WTC11 (cell line): ENCODE data around the gene PXK. TPM values are rescaled to one million over a fixed set of nuclear protein-coding genes. Genes with fewer than 3 reads are reported as not detected.

Experiments
- ATAC-seq: fragments of 200-7000 bp; cut with Tn5 transposase; 2 replicates; pipeline ENCODE4 v1.10.0; 2021; ENCODE audit warnings: mild to moderate bottlenecking, moderate library complexity
- CTCF ChIA-PET: fragments of 300-600 bp; sonication (Branson Sonifier 250); formaldehyde crosslinking; loops from one replicate; lab custom pipeline; 2021; ENCODE audit warnings: antibody characterized with exemption; lab: Charles Lee
- POLR2A ChIA-PET: fragments of 350-600 bp; sonication (Branson Sonifier 250); formaldehyde crosslinking; loops from one replicate; lab custom pipeline; 2021; ENCODE audit warnings: antibody characterized with exemption; lab: Charles Lee
- DNase-seq: peaks from one replicate; pipeline ENCODE4 v3.0.0; 2021; ENCODE audit warnings: low spot score
- H3K27ac Mint-ChIP-seq: 2 replicates; pipeline ENCODE4 v1.8.0; 2021; ENCODE audit warnings: mixed read lengths
- H3K27me3 Mint-ChIP-seq: 2 replicates; pipeline ENCODE4 v1.8.0; 2021; ENCODE audit warnings: low read depth, mild to moderate bottlenecking, moderate library complexity, mixed read lengths
- H3K36me3 Mint-ChIP-seq: 2 replicates; pipeline ENCODE4 v1.8.0; 2021; ENCODE audit warnings: mixed read lengths
- H3K4me1 Mint-ChIP-seq: 2 replicates; pipeline ENCODE4 v1.8.0; 2022; ENCODE audit warnings: mixed read lengths
- H3K4me3 Mint-ChIP-seq: 2 replicates; pipeline ENCODE4 v1.8.0; 2021; ENCODE audit warnings: mild to moderate bottlenecking, moderate library complexity, mixed read lengths
- H3K9me3 Mint-ChIP-seq: 2 replicates; pipeline ENCODE4 v1.8.0; 2021; ENCODE audit warnings: mixed read lengths
- CREB1 ChIP-seq: sonication (generic); formaldehyde crosslinking; IDR thresholded peaks from 2 replicates; pipeline ENCODE4 v1.8.0; 2023; ENCODE audit warnings: mild to moderate bottlenecking, missing genetic modification reagents
- HMGA2 ChIP-seq: fragments of 250-450 bp; sonication (Bioruptor Pico); IDR thresholded peaks from 2 replicates; pipeline ENCODE4 v1.4.0; 2021; ENCODE audit warnings: mild to moderate bottlenecking, moderate library complexity
- KAT7 ChIP-seq: sonication (generic); formaldehyde crosslinking; IDR thresholded peaks from 2 replicates; pipeline ENCODE4 v1.8.1; 2023; ENCODE audit warnings: missing genetic modification reagents, mild to moderate bottlenecking, borderline replicate concordance
- NR3C1 ChIP-seq: sonication (generic); formaldehyde crosslinking; conservative IDR thresholded peaks from 2 replicates; pipeline ENCODE4 v1.8.1; 2023; ENCODE audit warnings: low read depth, mild to moderate bottlenecking, missing genetic modification reagents
- OVOL2 ChIP-seq: fragments of 250-450 bp; sonication (Bioruptor Pico); IDR thresholded peaks from 2 replicates; pipeline ENCODE4 v1.9.0; 2021; ENCODE audit warnings: mild to moderate bottlenecking, borderline replicate concordance
- RELA ChIP-seq: sonication (generic); formaldehyde crosslinking; IDR thresholded peaks from 2 replicates; pipeline ENCODE4 v1.8.1; 2022; ENCODE audit warnings: missing genetic modification reagents, mild to moderate bottlenecking, borderline replicate concordance
- TCF7 ChIP-seq: sonication (generic); formaldehyde crosslinking; IDR thresholded peaks from 2 replicates; pipeline ENCODE4 v1.8.0; 2022; ENCODE audit warnings: mild to moderate bottlenecking, low read depth, missing genetic modification reagents, moderate library complexity
- TEAD1 ChIP-seq: sonication (generic); formaldehyde crosslinking; IDR thresholded peaks from 2 replicates; pipeline ENCODE4 v1.8.0; 2022; ENCODE audit warnings: mild to moderate bottlenecking, missing genetic modification reagents
- ZBTB21 ChIP-seq: sonication (generic); formaldehyde crosslinking; IDR thresholded peaks from 2 replicates; pipeline ENCODE4 v1.8.1; 2023; ENCODE audit warnings: mild to moderate bottlenecking, missing genetic modification reagents, borderline replicate concordance
- ZNF138 ChIP-seq: sonication (generic); formaldehyde crosslinking; conservative IDR thresholded peaks from 2 replicates; pipeline ENCODE4 v1.8.1; 2022; ENCODE audit warnings: mild to moderate bottlenecking, moderate library complexity, missing genetic modification reagents
- total RNA-seq: library from RNA; stranded (reverse); gene quantifications from 3 replicates; pipeline ENCODE4 v1.2.3, GENCODE V29; 2021
- TF ChIP-seq, protein P1 (sequence below): sonication (generic); formaldehyde crosslinking; IDR thresholded peaks from 2 replicates; pipeline ENCODE4 v1.8.0; 2022; ENCODE audit warnings: mild to moderate bottlenecking, missing genetic modification reagents
- TF ChIP-seq, protein P2 (sequence below): sonication (generic); formaldehyde crosslinking; IDR thresholded peaks from 2 replicates; pipeline ENCODE4 v1.8.1; 2023; ENCODE audit warnings: mild to moderate bottlenecking, moderate library complexity, missing genetic modification reagents
- TF ChIP-seq, protein P3 (sequence below): sonication (generic); formaldehyde crosslinking; IDR thresholded peaks from 2 replicates; pipeline ENCODE4 v1.8.0; 2022; ENCODE audit warnings: mild to moderate bottlenecking, missing genetic modification reagents
- TF ChIP-seq, protein P4 (sequence below): sonication (generic); formaldehyde crosslinking; IDR thresholded peaks from 2 replicates; pipeline ENCODE4 v1.8.1; 2023; ENCODE audit warnings: mild to moderate bottlenecking, missing genetic modification reagents, borderline replicate concordance
- TF ChIP-seq, protein P5 (sequence below): sonication (generic); formaldehyde crosslinking; IDR thresholded peaks from 2 replicates; pipeline ENCODE4 v1.8.0; 2023; ENCODE audit warnings: mild to moderate bottlenecking, missing genetic modification reagents
- TF ChIP-seq, protein P6 (sequence below): sonication (generic); formaldehyde crosslinking; IDR thresholded peaks from 2 replicates; pipeline ENCODE4 v1.8.0; 2022; ENCODE audit warnings: mild to moderate bottlenecking, missing genetic modification reagents
- TF ChIP-seq, protein P7 (sequence below): sonication (generic); formaldehyde crosslinking; IDR thresholded peaks from 2 replicates; pipeline ENCODE4 v1.8.0; 2023; ENCODE audit warnings: missing genetic modification reagents, mild to moderate bottlenecking, borderline replicate concordance

Gene PXK
- total RNA-seq, 1 experiment from 2014 or later = 9.4 TPM

DNA sequence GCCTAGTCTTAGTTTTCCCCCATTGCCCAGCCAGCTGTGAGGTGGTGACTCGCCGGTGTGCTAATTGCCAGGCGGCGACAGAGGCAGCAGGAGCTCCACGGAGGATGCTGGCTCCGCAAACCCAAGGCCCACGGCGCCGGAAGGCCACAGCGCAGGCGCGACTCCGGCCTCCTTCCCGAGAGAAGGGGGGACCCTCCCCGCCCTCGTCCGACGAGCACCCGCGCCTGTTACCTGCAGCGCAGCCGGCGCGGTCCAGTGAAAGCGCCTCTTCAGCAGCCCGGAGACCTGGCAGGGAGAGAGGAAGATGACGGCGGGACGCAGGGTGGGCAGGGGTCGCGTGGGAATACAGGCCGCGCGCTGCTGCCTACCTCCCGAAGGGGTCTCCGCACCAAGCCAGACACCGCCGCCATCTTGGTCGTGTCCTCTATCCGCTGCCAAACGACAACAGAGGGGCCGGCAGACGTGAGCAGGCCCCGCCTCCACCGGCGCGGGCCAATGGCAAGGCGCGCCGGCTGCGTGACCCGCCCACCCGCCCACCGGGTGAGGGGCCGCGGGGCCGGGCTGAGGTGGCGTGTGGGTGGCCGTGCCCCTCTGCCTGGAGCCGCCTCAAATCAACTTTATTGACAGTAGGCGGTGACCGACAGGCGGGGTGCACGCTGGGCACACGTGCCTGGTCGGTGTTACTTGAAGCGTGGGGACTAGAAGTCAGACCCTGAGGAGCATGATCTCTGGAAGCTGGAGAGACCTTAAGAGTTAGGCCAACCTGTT lies 100.9 kb downstream of the PXK start, which contains the start of gene PDHB:
Gene PDHB, minus strand, starts transcription at position 433 of the 768 bp plus-strand sequence. Its CDS starts 23 bp downstream, at position 410.
- no peaks in the 10 kb centered on the region for H3K9me3 Mint-ChIP-seq
- H3K4me1 Mint-ChIP-seq = peaks cover 55% of the 10 kb centered on the region
- POLR2A ChIA-PET = interaction anchor here (0.8 kb wide), 1 partner anchor 57 kb away, joined by 3 read pairs; no protein-coding TSS in a partner anchor
- CTCF ChIA-PET = interaction anchor here (0.6 to 1.6 kb wide), 6 partner anchors 96 to 255 kb away, joined by 3 to 6 read pairs (median 4); partner anchors contain the start of genes HTD2 and RPP14
- peak within 1 kb of the TSS; percentile 96 for H3K4me3 Mint-ChIP-seq
- H3K36me3 Mint-ChIP-seq = peaks cover 34% of the 10 kb centered on the region
- H3K27ac Mint-ChIP-seq = peak within 1 kb of the TSS; percentile 98
- DNase-seq (peak; percentile 88), ATAC-seq (peak; percentile 88)
- no peaks in the 10 kb centered on the region for H3K27me3 Mint-ChIP-seq
- 0 out of 2 replicates have a peak, but pooled peaks have one; percentile 27 for TF ChIP-seq RELA (CRISPR knock-in tag)
- peak; percentile 89 for TF ChIP-seq ZBTB21 (CRISPR knock-in tag)
- TF ChIP-seq, protein P1, sequence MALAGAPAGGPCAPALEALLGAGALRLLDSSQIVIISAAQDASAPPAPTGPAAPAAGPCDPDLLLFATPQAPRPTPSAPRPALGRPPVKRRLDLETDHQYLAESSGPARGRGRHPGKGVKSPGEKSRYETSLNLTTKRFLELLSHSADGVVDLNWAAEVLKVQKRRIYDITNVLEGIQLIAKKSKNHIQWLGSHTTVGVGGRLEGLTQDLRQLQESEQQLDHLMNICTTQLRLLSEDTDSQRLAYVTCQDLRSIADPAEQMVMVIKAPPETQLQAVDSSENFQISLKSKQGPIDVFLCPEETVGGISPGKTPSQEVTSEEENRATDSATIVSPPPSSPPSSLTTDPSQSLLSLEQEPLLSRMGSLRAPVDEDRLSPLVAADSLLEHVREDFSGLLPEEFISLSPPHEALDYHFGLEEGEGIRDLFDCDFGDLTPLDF (CRISPR knock-in tag) = peak; percentile 83; the same call in 1 of the 2 replicates
- TF ChIP-seq ZNF138 = peak; percentile 76
- TF ChIP-seq, protein P2, sequence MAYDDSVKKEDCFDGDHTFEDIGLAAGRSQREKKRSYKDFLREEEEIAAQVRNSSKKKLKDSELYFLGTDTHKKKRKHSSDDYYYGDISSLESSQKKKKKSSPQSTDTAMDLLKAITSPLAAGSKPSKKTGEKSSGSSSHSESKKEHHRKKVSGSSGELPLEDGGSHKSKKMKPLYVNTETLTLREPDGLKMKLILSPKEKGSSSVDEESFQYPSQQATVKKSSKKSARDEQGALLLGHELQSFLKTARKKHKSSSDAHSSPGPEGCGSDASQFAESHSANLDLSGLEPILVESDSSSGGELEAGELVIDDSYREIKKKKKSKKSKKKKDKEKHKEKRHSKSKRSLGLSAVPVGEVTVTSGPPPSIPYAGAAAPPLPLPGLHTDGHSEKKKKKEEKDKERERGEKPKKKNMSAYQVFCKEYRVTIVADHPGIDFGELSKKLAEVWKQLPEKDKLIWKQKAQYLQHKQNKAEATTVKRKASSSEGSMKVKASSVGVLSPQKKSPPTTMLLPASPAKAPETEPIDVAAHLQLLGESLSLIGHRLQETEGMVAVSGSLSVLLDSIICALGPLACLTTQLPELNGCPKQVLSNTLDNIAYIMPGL = 0 out of 2 replicates have a peak, but pooled peaks have one; percentile 21
- peak; percentile 84; the same call in 1 of the 2 replicates for TF ChIP-seq CREB1 (CRISPR knock-in tag)
- TF ChIP-seq KAT7 = 0 out of 2 replicates have a peak, but pooled peaks have one; percentile 46
- TF ChIP-seq, protein P3, sequence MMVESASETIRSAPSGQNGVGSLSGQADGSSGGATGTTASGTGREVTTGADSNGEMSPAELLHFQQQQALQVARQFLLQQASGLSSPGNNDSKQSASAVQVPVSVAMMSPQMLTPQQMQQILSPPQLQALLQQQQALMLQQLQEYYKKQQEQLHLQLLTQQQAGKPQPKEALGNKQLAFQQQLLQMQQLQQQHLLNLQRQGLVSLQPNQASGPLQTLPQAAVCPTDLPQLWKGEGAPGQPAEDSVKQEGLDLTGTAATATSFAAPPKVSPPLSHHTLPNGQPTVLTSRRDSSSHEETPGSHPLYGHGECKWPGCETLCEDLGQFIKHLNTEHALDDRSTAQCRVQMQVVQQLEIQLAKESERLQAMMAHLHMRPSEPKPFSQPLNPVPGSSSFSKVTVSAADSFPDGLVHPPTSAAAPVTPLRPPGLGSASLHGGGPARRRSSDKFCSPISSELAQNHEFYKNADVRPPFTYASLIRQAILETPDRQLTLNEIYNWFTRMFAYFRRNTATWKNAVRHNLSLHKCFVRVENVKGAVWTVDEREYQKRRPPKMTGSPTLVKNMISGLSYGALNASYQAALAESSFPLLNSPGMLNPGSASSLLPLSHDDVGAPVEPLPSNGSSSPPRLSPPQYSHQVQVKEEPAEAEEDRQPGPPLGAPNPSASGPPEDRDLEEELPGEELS (CRISPR knock-in tag) = peak; percentile 71; the same call in 1 of the 2 replicates
- TF ChIP-seq, protein P4, sequence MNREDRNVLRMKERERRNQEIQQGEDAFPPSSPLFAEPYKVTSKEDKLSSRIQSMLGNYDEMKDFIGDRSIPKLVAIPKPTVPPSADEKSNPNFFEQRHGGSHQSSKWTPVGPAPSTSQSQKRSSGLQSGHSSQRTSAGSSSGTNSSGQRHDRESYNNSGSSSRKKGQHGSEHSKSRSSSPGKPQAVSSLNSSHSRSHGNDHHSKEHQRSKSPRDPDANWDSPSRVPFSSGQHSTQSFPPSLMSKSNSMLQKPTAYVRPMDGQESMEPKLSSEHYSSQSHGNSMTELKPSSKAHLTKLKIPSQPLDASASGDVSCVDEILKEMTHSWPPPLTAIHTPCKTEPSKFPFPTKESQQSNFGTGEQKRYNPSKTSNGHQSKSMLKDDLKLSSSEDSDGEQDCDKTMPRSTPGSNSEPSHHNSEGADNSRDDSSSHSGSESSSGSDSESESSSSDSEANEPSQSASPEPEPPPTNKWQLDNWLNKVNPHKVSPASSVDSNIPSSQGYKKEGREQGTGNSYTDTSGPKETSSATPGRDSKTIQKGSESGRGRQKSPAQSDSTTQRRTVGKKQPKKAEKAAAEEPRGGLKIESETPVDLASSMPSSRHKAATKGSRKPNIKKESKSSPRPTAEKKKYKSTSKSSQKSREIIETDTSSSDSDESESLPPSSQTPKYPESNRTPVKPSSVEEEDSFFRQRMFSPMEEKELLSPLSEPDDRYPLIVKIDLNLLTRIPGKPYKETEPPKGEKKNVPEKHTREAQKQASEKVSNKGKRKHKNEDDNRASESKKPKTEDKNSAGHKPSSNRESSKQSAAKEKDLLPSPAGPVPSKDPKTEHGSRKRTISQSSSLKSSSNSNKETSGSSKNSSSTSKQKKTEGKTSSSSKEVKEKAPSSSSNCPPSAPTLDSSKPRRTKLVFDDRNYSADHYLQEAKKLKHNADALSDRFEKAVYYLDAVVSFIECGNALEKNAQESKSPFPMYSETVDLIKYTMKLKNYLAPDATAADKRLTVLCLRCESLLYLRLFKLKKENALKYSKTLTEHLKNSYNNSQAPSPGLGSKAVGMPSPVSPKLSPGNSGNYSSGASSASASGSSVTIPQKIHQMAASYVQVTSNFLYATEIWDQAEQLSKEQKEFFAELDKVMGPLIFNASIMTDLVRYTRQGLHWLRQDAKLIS = no peak
- no peak for TF ChIP-seq NR3C1 (CRISPR knock-in tag)
- no peak for TF ChIP-seq TCF7 (CRISPR knock-in tag)
- no peak for TF ChIP-seq HMGA2 (CRISPR knock-in tag)
- no peak for TF ChIP-seq OVOL2 (CRISPR knock-in tag)
- peak; percentile 97 for TF ChIP-seq TEAD1 (CRISPR knock-in tag)
- TF ChIP-seq, protein P5, sequence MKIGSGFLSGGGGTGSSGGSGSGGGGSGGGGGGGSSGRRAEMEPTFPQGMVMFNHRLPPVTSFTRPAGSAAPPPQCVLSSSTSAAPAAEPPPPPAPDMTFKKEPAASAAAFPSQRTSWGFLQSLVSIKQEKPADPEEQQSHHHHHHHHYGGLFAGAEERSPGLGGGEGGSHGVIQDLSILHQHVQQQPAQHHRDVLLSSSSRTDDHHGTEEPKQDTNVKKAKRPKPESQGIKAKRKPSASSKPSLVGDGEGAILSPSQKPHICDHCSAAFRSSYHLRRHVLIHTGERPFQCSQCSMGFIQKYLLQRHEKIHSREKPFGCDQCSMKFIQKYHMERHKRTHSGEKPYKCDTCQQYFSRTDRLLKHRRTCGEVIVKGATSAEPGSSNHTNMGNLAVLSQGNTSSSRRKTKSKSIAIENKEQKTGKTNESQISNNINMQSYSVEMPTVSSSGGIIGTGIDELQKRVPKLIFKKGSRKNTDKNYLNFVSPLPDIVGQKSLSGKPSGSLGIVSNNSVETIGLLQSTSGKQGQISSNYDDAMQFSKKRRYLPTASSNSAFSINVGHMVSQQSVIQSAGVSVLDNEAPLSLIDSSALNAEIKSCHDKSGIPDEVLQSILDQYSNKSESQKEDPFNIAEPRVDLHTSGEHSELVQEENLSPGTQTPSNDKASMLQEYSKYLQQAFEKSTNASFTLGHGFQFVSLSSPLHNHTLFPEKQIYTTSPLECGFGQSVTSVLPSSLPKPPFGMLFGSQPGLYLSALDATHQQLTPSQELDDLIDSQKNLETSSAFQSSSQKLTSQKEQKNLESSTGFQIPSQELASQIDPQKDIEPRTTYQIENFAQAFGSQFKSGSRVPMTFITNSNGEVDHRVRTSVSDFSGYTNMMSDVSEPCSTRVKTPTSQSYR (CRISPR knock-in tag) = peak; percentile 87
- TF ChIP-seq, protein P6, sequence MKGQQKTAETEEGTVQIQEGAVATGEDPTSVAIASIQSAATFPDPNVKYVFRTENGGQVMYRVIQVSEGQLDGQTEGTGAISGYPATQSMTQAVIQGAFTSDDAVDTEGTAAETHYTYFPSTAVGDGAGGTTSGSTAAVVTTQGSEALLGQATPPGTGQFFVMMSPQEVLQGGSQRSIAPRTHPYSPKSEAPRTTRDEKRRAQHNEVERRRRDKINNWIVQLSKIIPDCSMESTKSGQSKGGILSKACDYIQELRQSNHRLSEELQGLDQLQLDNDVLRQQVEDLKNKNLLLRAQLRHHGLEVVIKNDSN (CRISPR knock-in tag) = peak; percentile 81
- TF ChIP-seq, protein P7, sequence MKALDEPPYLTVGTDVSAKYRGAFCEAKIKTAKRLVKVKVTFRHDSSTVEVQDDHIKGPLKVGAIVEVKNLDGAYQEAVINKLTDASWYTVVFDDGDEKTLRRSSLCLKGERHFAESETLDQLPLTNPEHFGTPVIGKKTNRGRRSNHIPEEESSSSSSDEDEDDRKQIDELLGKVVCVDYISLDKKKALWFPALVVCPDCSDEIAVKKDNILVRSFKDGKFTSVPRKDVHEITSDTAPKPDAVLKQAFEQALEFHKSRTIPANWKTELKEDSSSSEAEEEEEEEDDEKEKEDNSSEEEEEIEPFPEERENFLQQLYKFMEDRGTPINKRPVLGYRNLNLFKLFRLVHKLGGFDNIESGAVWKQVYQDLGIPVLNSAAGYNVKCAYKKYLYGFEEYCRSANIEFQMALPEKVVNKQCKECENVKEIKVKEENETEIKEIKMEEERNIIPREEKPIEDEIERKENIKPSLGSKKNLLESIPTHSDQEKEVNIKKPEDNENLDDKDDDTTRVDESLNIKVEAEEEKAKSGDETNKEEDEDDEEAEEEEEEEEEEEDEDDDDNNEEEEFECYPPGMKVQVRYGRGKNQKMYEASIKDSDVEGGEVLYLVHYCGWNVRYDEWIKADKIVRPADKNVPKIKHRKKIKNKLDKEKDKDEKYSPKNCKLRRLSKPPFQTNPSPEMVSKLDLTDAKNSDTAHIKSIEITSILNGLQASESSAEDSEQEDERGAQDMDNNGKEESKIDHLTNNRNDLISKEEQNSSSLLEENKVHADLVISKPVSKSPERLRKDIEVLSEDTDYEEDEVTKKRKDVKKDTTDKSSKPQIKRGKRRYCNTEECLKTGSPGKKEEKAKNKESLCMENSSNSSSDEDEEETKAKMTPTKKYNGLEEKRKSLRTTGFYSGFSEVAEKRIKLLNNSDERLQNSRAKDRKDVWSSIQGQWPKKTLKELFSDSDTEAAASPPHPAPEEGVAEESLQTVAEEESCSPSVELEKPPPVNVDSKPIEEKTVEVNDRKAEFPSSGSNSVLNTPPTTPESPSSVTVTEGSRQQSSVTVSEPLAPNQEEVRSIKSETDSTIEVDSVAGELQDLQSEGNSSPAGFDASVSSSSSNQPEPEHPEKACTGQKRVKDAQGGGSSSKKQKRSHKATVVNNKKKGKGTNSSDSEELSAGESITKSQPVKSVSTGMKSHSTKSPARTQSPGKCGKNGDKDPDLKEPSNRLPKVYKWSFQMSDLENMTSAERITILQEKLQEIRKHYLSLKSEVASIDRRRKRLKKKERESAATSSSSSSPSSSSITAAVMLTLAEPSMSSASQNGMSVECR (CRISPR knock-in tag) = peak; percentile 91
